Adrenal gland (tissue), 12 donors: ENCODE data around the gene TOLLIP. TPM values are rescaled to one million over a fixed set of nuclear protein-coding genes. Genes with fewer than 3 reads are reported as not detected.

Source experiments
- DNase-seq, 7 donors: peaks; one replicate each; pipeline ENCODE4 v3.0.0-alpha.2; 2019 to 2020
- H3K27ac ChIP-seq, 5 donors: fragments of 200-600 bp; sonication (generic) in 4 of 5; 1 replicate in 3 of 5; 2 replicates in 2 of 5; pipeline versions ENCODE4 v1.5.1 to v1.8.0; 2016 to 2020; ENCODE audit warnings: mild to moderate bottlenecking in 1 of 5
- H3K27me3 ChIP-seq: fragments of 200-600 bp; 2 replicates; pipeline ENCODE4 v1.8.0; 2021
- H3K36me3 ChIP-seq, 2 donors: fragments of 200-600 bp; replicated peaks in 1 of 2; 1 replicate in 1 of 2; 2 replicates in 1 of 2; pipeline versions ENCODE4 v1.5.1 to v1.8.0; 2018 to 2022
- H3K4me1 ChIP-seq, 2 donors: fragments of 200-600 bp; replicated peaks in 1 of 2; 1 replicate in 1 of 2; 2 replicates in 1 of 2; pipeline versions ENCODE4 v1.5.1 to v1.8.0; 2018 to 2021
- H3K4me3 ChIP-seq, 4 donors: fragments of 200-600 bp; sonication (generic) in 3 of 4; one replicate each; pipeline ENCODE4 v1.5.1; 2016 to 2018
- H3K9me3 ChIP-seq, 3 donors: fragments of 200-600 bp; sonication (generic) in 1 of 3; replicated peaks in 1 of 3; 1 replicate in 2 of 3; 2 replicates in 1 of 3; pipeline versions ENCODE4 v1.5.1 to v1.8.0; 2016 to 2021
- POLR2A ChIP-seq, 2 donors: fragments of 450-650 bp; IDR thresholded peaks; one replicate each; pipeline ENCODE4 v1.6.1; 2017; ENCODE audit warnings: antibody characterized with exemption in 2 of 2, mild to moderate bottlenecking in 2 of 2, moderate library complexity in 1 of 2
- WGBS, 4 donors: extraction: QIAGEN DNeasy Blood & Tissue Kit in 2 of 4; methylation state at CpG; one replicate each; pipeline versions ENCODE4 v1.1.5 to v1.1.7; 2013 to 2017; 5-methylcytosine and 5-hydroxymethylcytosine counted together
- intact Hi-C, 2 donors: fragments of 100-400 bp; cut with DNase I; formaldehyde crosslinking; loops; one replicate each; pipeline versions ENCODE4 v1.14.1 to v1.15.0; 2022 to 2023
- polyA plus RNA-seq, 3 donors: library from polyadenylated mRNA; stranded (reverse); fragments of 200-250 nt in 2 of 3; fragments of 350-450 nt in 1 of 3; fragmentation: Illumina TruSeq in 1 of 3; extraction: RNeasy Lipid Tissue Mini Kit (QIAGEN cat#74804) in 1 of 3; gene quantifications; one replicate each; pipeline ENCODE4 v1.2.3, GENCODE V29; 2013 to 2014
- total RNA-seq, 9 donors: library from RNA; depleted of rRNA in 4 of 9; stranded (reverse); fragments of >200 nt in 4 of 9; fragments of 120-200 nt in 1 of 9; fragmentation: NEBNext Ultra II Directional in 1 of 9; extraction: Animal tissue kit (Norgen Biotek cat#: 25700) in 1 of 9; gene quantifications; one replicate each; pipeline versions ENCODE4 v1.1.0 to v1.2.4, GENCODE V29; 2013 to 2023
- TF ChIP-seq, protein P1 (sequence below), 6 experiments: fragments of 450-650 bp in 4 of 6; fragments of 200-600 bp in 2 of 6; sonication (generic) in 1 of 6; IDR thresholded peaks; 1 replicate in 5 of 6; 2 replicates in 1 of 6; pipeline versions ENCODE4 v1.5.1 to v1.8.0; 2016 to 2021; ENCODE audit warnings: antibody characterized with exemption in 6 of 6, mild to moderate bottlenecking in 2 of 6, moderate library complexity in 1 of 6
- donor health status: healthy with polysubstance abuse.
- donor health status: Bipolar disorder and iron deficiency.
- donor health status: DM: yes; HTN: yes; CAD: no.
- donor health status: DM: no; HTN: no; CAD: no.
- donor health status: DM: no; HTN: no; CAD: no.
- donor health status: DM: yes; HTN: yes; CAD: no.

TOLLIP gene
- total and polyA plus RNA-seq, 12 donors: 18.9 to 84.1 (median 66.3) TPM

DNA sequence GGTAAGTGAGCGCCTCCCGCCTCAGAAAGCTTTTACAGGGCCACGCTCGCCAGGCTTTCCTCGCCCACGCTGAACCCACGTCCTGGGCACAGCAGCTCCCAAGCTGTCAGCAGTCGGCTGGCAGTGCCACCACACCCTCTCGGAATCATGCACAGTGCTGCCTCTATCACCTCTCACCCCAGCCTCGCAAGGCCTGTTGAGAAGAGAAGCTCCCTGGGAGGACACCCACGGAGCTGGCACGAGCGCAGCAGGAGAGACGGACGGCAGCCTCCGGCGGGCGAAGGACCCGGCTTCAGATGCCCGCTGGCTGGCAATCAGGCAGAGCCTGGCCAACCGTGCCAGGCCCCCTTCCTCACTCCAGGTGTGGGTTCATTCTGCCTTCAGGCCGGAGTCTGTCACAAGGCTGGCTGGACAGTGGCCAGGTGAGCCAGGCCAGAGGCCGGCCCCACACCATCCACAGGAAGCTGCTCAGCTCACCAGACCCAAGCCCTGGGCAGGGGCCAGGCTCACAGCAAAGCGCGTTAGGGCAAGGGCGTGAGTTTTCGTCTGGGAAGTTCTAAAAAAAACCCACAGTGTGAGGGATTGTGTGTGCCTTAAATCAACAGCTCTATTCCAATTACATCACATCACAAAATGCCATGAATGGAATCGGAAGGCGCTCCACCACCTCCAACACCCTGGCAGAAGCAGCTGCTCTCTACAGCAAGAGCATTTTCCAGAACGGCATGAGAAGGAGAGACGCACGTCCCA is 33.2 kb downstream of the TOLLIP start:
- H3K27me3 ChIP-seq: no peaks in the 10 kb centered on the region
- intact Hi-C loops: no loop called here
- H3K4me3 ChIP-seq: no peak overlapping the region
- peaks cover 0 to 45% of the 10 kb centered on the region in 2 donors for H3K36me3 ChIP-seq
- no peak overlapping the region for H3K27ac ChIP-seq
- no peaks in the 10 kb centered on the region for H3K9me3 ChIP-seq
- TF ChIP-seq, protein P1, sequence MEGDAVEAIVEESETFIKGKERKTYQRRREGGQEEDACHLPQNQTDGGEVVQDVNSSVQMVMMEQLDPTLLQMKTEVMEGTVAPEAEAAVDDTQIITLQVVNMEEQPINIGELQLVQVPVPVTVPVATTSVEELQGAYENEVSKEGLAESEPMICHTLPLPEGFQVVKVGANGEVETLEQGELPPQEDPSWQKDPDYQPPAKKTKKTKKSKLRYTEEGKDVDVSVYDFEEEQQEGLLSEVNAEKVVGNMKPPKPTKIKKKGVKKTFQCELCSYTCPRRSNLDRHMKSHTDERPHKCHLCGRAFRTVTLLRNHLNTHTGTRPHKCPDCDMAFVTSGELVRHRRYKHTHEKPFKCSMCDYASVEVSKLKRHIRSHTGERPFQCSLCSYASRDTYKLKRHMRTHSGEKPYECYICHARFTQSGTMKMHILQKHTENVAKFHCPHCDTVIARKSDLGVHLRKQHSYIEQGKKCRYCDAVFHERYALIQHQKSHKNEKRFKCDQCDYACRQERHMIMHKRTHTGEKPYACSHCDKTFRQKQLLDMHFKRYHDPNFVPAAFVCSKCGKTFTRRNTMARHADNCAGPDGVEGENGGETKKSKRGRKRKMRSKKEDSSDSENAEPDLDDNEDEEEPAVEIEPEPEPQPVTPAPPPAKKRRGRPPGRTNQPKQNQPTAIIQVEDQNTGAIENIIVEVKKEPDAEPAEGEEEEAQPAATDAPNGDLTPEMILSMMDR (IDR thresholded peaks at IDR 0.05): no peak
- no peak for TF ChIP-seq POLR2A (IDR thresholded peaks at IDR 0.05)
- DNase-seq: no peak
- WGBS, 4 donors: 88 to 92% (median 89%) methylated on average over 12 to 32 of the region's 32 CpGs
- H3K4me1 ChIP-seq: no peaks in the 10 kb centered on the region

DNA sequence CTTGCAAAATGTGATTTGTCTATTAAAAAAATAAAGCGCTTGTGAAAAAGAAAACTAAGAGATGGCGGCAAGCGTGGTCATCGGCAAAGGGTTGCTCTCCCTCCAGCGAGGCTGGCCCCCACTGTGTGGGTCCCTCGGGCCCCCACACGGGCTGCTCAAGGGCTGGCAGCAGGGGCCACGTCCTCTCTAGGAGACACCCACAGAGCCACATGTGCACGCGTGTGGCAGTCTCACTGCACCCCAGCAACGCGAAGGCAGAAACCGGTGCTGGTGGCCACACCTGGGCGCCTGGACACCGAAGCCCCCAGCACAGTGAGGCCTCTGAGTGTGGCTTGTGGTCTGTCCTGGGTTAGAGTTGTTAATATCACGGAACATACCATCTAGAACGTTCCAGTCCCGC is 34.4 kb downstream of the TOLLIP start:
- DNase-seq: no peak
- Histone ChIP-seq H3K4me1 (no peaks in the 10 kb centered on the region), H3K4me3 (no peak overlapping the region), H3K9me3 (no peaks in the 10 kb centered on the region), H3K36me3 (peaks cover 0 to 34% of the 10 kb centered on the region in 2 donors), H3K27me3 (no peaks in the 10 kb centered on the region), H3K27ac (no peak overlapping the region)
- TF ChIP-seq, protein P1 (IDR thresholded peaks at IDR 0.05): no peak
- TF ChIP-seq POLR2A (IDR thresholded peaks at IDR 0.05): no peak
- intact Hi-C loops: no loop called here
- 84 to 93% (median 91%) methylated on average over 10 to 18 of the region's 18 CpGs for WGBS, 4 donors

DNA sequence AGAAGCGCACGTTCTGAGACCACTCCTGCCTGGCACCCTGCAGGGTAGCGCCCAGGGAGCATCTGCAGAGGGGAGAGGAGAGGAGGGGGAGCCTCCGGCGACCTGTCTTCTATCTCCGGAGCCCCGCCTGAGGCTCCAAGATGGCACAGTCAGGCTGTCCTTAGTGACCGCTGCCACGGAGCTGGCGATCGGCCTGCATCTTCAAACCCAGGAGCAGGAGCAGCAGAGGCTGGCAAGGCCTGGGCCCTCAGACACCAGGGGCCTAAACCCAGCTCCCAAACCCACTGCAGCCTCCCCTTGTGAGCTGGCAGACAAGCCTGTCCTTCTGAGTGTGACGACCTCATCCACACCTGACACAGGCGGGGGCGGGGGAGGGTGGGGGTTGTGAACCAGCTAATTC is 34.9 kb downstream of the TOLLIP start:
- 86 to 92% (median 90%) methylated on average over 10 to 14 of the region's 14 CpGs for WGBS, 4 donors

DNA sequence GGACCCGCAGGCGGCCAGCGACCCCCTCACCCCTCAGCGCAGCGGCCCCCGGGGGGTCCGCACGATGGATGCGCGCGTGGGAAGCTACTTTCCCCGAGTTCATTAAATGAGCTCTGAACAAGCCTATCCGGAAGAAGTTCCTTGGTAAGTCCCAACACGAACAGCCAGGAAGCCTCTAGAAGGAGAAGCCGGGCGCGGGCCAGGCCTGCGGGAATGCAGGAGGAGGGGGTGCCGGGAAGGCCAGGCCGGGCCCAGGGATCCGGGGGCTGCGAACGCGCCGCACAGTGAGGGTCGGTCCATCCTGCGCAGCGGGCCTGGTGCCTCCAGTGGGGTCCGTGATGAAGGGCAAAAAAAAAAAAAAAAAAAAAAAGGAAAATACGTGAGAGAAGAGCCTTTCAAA is 36.9 kb downstream of the TOLLIP start:
- no peak for DNase-seq
- Histone ChIP-seq H3K27ac (no peak overlapping the region), H3K36me3 (peaks cover 0 to 24% of the 10 kb centered on the region in 2 donors), H3K4me3 (no peak overlapping the region), H3K27me3 (no peaks in the 10 kb centered on the region), H3K4me1 (no peaks in the 10 kb centered on the region), H3K9me3 (no peaks in the 10 kb centered on the region)
- intact Hi-C loops: no loop called here
- TF ChIP-seq POLR2A (IDR thresholded peaks at IDR 0.05): no peak
- TF ChIP-seq, protein P1 (IDR thresholded peaks at IDR 0.05): no peak
- WGBS, 4 donors: 90 to 93% (median 93%) methylated on average over 29 to 30 of the region's 30 CpGs

More for the DNA sequence above, 34.9 kb downstream of the TOLLIP start:
- H3K4me3 ChIP-seq: no peak overlapping the region
- no peaks in the 10 kb centered on the region for H3K4me1 ChIP-seq
- H3K36me3 ChIP-seq: peaks cover 0 to 30% of the 10 kb centered on the region in 2 donors
- intact Hi-C loops: no loop called here
- no peak overlapping the region for H3K27ac ChIP-seq
- no peaks in the 10 kb centered on the region for H3K27me3 ChIP-seq
- no peaks in the 10 kb centered on the region for H3K9me3 ChIP-seq
- TF ChIP-seq POLR2A (IDR thresholded peaks at IDR 0.05): no peak
- TF ChIP-seq, protein P1 (IDR thresholded peaks at IDR 0.05): no peak
- DNase-seq: no peak
